HEK293 (cell line): ENCODE measurements around the gene OLA1.

Source experiments
- CTCF ChIP-seq: fragments of 450-650 bp; formaldehyde crosslinking; IDR thresholded peaks from 2 replicates; pipeline ENCODE4 v1.5.1; 2016; ENCODE audit warnings: missing biosample characterization, missing genetic modification characterization
- MZF1 ChIP-seq: fragments of 450-650 bp; formaldehyde crosslinking; IDR thresholded peaks from 2 replicates; pipeline ENCODE4 v1.5.1; 2017; ENCODE audit warnings: missing biosample characterization, missing genetic modification characterization, borderline replicate concordance
- SP2 ChIP-seq: fragments of 450-650 bp; formaldehyde crosslinking; IDR thresholded peaks from 2 replicates; pipeline ENCODE4 v1.5.1; 2016; ENCODE audit warnings: missing biosample characterization, missing genetic modification characterization
- ZNF157 ChIP-seq: fragments of 450-650 bp; formaldehyde crosslinking; IDR thresholded peaks from 2 replicates; pipeline ENCODE4 v1.5.1; 2016; ENCODE audit warnings: missing biosample characterization, missing genetic modification characterization
- ZNF521 ChIP-seq: fragments of 450-650 bp; formaldehyde crosslinking; IDR thresholded peaks from 2 replicates; pipeline ENCODE4 v1.5.1; 2017; ENCODE audit warnings: missing biosample characterization, mild to moderate bottlenecking, missing genetic modification characterization
- ZSCAN30 ChIP-seq: fragments of 450-650 bp; IDR thresholded peaks from 2 replicates; pipeline ENCODE4 v1.5.1; 2018; ENCODE audit warnings: missing biosample characterization, mild to moderate bottlenecking, missing genetic modification characterization, moderate library complexity

GRCh38 chr2:174080672-174081121 is 167.6 kb downstream of the OLA1 start:
- no peak for TF ChIP-seq MZF1 (tag by site-specific recombination)
- no peak for TF ChIP-seq ZNF521 (tag by site-specific recombination)
- no peak for TF ChIP-seq CTCF
- TF ChIP-seq SP2 (tag by site-specific recombination): no peak
- TF ChIP-seq ZNF157 (tag by site-specific recombination): no peak
- TF ChIP-seq ZSCAN30 (tag by site-specific recombination): no peak
